Tongue (tissue), 2 donors: Measurements from ENCODE around the gene TRIM61. TPM values are rescaled to one million over a fixed set of nuclear protein-coding genes. Genes with fewer than 3 reads are reported as not detected.
"Not testable (repeated sequence)": the region's sequence is repeated elsewhere in the genome, so short reads cannot be mapped to it uniquely, and the experiment has no call there.

Experiments
- DNase-seq: peaks from one replicate; pipeline ENCODE4 v3.0.0-alpha.2; 2015
- total RNA-seq: library from RNA; depleted of rRNA; stranded (reverse); fragments of >200 nt; gene quantifications from one replicate; pipeline ENCODE4 v1.2.3, GENCODE V29; 2014

TRIM61 gene
- total RNA-seq, 1 donor from 2014 or later: 4.2 TPM

GRCh38 chr4:164956766-164957643 is 20.5 kb downstream of the TRIM61 start:
- peak; percentile 79 for DNase-seq

- no peak for DNase-seq
These were observed 22.2 kb downstream of the TRIM61 start for GRCh38 chr4:164955107-164955805.

DNA sequence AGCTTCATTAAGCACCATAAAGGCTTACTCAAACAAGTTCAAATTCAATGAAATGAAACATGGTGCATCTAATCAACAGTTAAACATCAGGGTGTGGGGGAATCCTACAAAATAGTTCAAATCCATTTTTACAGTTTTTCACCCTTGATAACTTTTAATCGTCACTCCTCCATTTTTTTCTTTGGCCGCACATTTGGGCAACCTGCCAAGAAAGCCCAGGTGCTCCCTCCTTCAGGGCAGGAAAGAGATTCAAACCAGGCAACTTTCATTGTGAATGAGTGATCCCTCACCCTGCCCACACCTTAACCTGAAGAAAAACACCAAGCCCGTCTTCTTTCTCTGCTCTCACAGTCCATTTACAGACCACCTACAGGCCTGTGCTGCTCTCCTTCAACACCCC is 24.9 kb downstream of the TRIM61 start:
- no peak for DNase-seq

GRCh38 chr4:164949448-164950143 is 27.9 kb downstream of the TRIM61 start:
- peak; percentile 60 for DNase-seq

GRCh38 chr4:164948975-164949374 is 28.5 kb downstream of the TRIM61 start:
- DNase-seq: peak; percentile 16

GRCh38 chr4:164948006-164948405 is 29.5 kb downstream of the TRIM61 start:
- DNase-seq: not testable (repeated sequence)

DNA sequence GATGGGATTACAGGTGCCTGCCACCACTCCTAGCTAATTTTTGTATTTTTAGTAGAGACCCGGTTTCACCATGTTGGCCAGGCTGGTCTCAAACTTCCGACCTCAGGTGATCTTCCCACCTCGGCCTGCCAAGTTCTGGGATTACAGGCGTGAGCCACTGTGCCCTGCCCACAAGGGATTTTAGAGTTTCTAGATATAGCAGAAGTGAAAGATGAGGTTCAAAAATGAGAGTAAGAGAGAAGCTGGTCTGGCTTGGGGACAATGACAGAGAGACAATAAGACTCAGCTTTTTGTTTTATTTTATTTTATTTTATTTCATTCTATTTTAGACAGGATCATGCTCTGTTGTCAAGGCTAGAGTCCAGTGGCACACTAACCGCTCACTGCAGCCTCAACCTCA is 30.6 kb downstream of the TRIM61 start:
- no peak for DNase-seq

GRCh38 chr4:164945146-164945545 is 32.3 kb downstream of the TRIM61 start:
- no peak for DNase-seq

DNA sequence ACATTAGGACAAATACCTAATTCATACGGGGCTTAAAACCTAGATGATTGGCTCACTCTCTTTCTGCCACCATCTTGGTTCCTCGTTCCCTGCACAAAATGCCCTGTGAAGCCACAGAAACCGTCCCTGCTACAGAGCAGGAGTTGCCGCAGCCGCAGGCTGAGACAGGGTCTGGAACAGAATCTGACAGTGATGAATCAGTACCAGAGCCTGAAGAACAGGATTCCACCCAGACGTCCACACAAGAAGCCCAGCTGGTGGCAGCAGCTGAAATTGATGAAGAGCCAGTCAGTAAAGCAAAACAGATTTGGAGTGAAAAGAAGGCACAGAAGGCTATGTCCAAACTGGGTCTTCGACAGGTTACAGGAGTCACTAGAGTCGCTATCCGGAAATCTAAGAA is 34.3 kb downstream of the TRIM61 start:
- no peak for DNase-seq

- DNase-seq: peak; percentile 78
These were observed 39.7 kb downstream of the TRIM61 start for GRCh38 chr4:164937576-164938270.

DNA sequence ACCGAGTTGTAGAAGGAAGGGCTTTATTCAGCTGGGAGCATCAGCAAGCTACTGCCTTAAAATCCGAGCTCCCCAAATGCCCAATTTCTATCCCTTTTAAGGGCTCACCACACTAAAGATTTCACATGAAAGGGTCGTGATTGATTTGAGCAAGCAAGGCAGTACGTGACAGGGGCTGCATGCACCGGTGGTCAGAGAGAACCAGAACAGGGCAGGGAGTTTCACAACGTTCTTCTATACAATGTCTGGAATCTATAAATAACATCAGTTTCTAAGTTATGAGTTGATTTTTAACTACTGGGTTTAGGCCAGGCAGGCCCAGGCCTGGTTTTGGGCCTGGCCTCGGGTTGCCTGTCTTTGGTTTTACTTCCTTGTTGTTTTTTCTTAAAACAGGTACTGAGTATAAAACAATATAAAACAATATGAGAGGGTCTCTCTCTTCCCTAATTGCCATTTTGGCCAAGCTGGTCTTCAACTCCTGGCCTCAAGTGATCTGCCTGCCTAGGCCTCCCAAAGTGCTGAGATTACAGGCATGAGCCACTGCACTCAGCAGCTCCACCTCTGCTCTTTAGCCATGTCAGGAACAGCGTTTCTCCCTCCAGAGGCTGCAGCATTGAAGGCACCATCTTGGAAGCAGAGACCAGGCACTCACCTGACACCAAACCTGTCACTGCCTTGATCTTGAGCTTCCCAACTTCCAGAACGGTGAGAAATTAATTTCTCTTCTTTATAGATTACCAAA is 41.4 kb downstream of the TRIM61 start:
- DNase-seq: not testable (repeated sequence)

GRCh38 chr4:164935363-164935762 is 42.1 kb downstream of the TRIM61 start:
- DNase-seq: no peak

GRCh38 chr4:164933244-164933643 is 44.2 kb downstream of the TRIM61 start:
- DNase-seq: no peak

GRCh38 chr4:164931551-164932324 is 45.7 kb downstream of the TRIM61 start:
- no peak for DNase-seq

DNA sequence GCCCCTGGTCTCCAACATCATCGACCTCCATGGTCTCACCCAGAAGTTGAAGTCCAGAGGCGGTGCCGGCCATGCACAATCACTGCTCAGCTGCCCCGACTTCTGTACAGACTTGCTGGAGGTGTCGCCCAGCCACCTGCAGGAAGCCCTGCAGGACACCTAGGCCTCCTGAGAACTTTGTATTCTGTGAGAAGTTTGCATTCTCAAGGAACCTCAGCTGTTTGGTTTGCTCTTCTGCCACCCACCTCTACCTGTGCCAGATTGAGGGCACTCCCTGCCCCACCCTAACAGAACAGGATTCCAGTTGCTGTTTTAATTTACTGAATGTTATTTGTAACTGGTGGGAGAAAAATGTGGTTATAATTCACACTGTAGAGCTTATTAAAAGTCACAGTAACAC is 46.8 kb downstream of the TRIM61 start:
- DNase-seq: no peak

GRCh38 chr4:164927101-164927500 is 50.4 kb downstream of the TRIM61 start:
- not testable (repeated sequence) for DNase-seq

DNA sequence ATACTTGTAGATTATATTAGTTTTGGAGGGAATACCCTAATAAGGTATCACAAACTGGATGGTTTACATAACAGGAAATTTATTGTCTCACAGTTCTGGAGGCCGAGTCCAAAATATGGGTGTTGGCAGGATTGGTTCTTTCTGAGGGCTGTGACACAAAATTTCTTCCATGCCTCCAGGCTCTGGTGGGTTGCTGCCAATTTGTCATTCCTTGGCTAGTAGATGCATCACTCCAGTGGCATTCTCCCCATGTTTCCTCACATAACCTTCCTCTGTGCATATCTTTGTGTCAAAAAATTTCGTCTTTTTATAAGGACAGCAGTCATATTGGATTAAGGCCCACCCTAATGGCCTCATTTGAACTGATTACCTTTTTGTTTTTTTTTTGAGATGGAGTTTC is 51.2 kb downstream of the TRIM61 start:
- no peak for DNase-seq

- DNase-seq: no peak
These were observed 52.7 kb downstream of the TRIM61 start for GRCh38 chr4:164924670-164925238.

DNA sequence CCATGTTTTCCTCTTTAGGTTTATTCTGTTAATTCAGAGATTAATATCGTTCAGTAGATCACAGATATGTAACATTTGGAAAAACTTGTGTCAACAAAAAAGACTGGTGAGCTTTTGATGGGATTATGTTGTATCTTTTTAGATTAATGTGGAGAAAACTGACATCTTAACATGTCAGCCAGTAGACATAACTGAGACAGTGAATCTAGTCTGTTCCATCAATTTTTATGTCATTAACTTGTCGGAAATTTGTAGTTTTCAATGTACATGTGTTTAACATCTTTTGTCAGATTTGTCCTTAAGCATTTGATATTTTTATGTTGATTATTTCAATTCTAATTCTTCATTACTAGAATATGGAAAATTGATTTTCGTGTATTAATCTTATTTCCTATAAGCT is 58.5 kb downstream of the TRIM61 start:
- DNase-seq: no peak
